Measurements from ENCODE around the gene SPA17.

SPA17 gene

DNA sequence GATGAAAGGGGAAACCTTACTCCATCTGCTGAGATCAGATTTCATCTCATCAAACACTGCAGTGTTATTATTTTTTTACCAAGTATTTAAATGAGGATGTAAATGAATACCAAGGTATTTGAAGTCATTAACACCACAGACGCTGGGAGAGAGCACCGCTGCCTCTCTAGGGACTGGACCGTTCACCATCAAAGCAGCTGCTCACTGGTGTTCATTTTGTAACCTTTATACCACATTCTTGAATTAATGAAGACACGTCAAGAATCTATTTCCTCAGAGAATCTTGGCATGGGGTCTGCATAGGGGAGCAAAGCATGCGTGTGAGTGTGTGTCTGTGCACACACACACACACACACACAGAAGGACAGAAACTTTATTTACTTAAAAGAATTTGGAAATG is 15.8 kb upstream of the SPA17 start:
- TF ChIP-seq CTCF (IDR thresholded peaks at IDR 0.05) = no peak
- no peaks in the 10 kb centered on the region for H3K9me3 Mint-ChIP-seq
- H3K4me1 Mint-ChIP-seq = peaks cover 14% of the 10 kb centered on the region
- no peak for DNase-seq
- H3K36me3 Mint-ChIP-seq (ENCODE audit: low read depth) = no peaks in the 10 kb centered on the region
- peaks cover 36% of the 10 kb centered on the region for H3K27me3 Mint-ChIP-seq (ENCODE audit: low read depth, poor library complexity)
- H3K27ac Mint-ChIP-seq = no peak overlapping the region
- H3K4me3 Mint-ChIP-seq = no peak overlapping the region

- no peak overlapping the region for H3K4me3 Mint-ChIP-seq
- H3K27me3 Mint-ChIP-seq (ENCODE audit: low read depth, poor library complexity) = peaks cover 30% of the 10 kb centered on the region
- no peak for TF ChIP-seq CTCF (IDR thresholded peaks at IDR 0.05)
- no peaks in the 10 kb centered on the region for H3K36me3 Mint-ChIP-seq (ENCODE audit: low read depth)
- peak overlapping the region; percentile 5 for H3K27ac Mint-ChIP-seq
- H3K4me1 Mint-ChIP-seq = peaks cover 14% of the 10 kb centered on the region
- no peak for DNase-seq
- no peaks in the 10 kb centered on the region for H3K9me3 Mint-ChIP-seq
Observed at GRCh38 chr11:124658501-124658900, 15.2 kb upstream of the SPA17 start.

GRCh38 chr11:124658986-124659385 is 14.7 kb upstream of the SPA17 start:
- peaks cover 14% of the 10 kb centered on the region for H3K4me1 Mint-ChIP-seq
- no peak for TF ChIP-seq CTCF (IDR thresholded peaks at IDR 0.05)
- no peak for DNase-seq
- H3K4me3 Mint-ChIP-seq = no peak overlapping the region
- peaks cover 28% of the 10 kb centered on the region for H3K27me3 Mint-ChIP-seq (ENCODE audit: low read depth, poor library complexity)
- H3K9me3 Mint-ChIP-seq = no peaks in the 10 kb centered on the region
- H3K27ac Mint-ChIP-seq = no peak overlapping the region
- no peaks in the 10 kb centered on the region for H3K36me3 Mint-ChIP-seq (ENCODE audit: low read depth)

- H3K36me3 Mint-ChIP-seq (ENCODE audit: low read depth) = no peaks in the 10 kb centered on the region
Observed at GRCh38 chr11:124661553-124661952, 12.2 kb upstream of the SPA17 start.

GRCh38 chr11:124662106-124662505 is 11.6 kb upstream of the SPA17 start:
- peaks cover 10% of the 10 kb centered on the region for H3K4me1 Mint-ChIP-seq
- no peaks in the 10 kb centered on the region for H3K9me3 Mint-ChIP-seq
- no peak for DNase-seq
- no peak overlapping the region for H3K4me3 Mint-ChIP-seq
- H3K36me3 Mint-ChIP-seq (ENCODE audit: low read depth) = no peaks in the 10 kb centered on the region
- no peak for TF ChIP-seq CTCF (IDR thresholded peaks at IDR 0.05)
- H3K27ac Mint-ChIP-seq = no peak overlapping the region
- H3K27me3 Mint-ChIP-seq (ENCODE audit: low read depth, poor library complexity) = peaks cover 20% of the 10 kb centered on the region

More at GRCh38 chr11:124661553-124661952, 12.2 kb upstream of the SPA17 start:
- no peak for DNase-seq
- no peaks in the 10 kb centered on the region for H3K9me3 Mint-ChIP-seq
- no peak overlapping the region for H3K4me3 Mint-ChIP-seq
- peaks cover 14% of the 10 kb centered on the region for H3K4me1 Mint-ChIP-seq
- H3K27ac Mint-ChIP-seq = no peak overlapping the region
- TF ChIP-seq CTCF (IDR thresholded peaks at IDR 0.05) = no peak
- peaks cover 26% of the 10 kb centered on the region for H3K27me3 Mint-ChIP-seq (ENCODE audit: low read depth, poor library complexity)

DNA sequence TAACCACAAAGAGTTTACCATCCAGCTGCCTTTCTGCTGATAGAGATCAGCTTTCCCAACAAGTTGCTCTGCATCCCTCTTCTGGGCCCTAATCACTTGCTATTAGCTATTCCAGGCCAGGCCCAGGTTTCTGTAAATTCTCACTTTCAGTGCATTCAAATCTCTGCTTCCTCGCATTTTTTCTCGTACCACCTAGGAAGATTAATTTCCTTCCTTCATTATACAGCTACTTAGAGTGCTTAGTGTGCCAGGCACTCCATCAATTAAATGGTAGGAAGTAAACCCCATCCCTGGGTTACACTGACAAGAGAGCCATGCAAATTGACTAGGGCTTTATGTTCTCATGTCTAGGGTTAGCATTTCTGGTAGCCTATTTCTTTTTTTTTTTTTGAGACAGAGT is 9.8 kb upstream of the SPA17 start:
- Mint-ChIP-seq H3K27ac (no peak overlapping the region), H3K27me3 (ENCODE audit: low read depth, poor library complexity) (peaks cover 17% of the 10 kb centered on the region), H3K4me1 (no peaks in the 10 kb centered on the region), H3K36me3 (ENCODE audit: low read depth) (no peaks in the 10 kb centered on the region), H3K4me3 (no peak overlapping the region), H3K9me3 (no peaks in the 10 kb centered on the region)
- DNase-seq = no peak
- no peak for TF ChIP-seq CTCF (IDR thresholded peaks at IDR 0.05)

All from nephron progenitor cell (in vitro differentiated cells).